ENCODE data around the gene SLC35F3. TPM values are rescaled to one million over a fixed set of nuclear protein-coding genes. Genes with fewer than 3 reads are reported as not detected.

Gene SLC35F3
- total and polyA plus RNA-seq, 9 of the 15 experiments (the other 6 are each of a cell fraction or from before 2014, with no cell fraction given) = 0.04 to 0.07 (median 0.04) TPM; not detected in 6

DNA sequence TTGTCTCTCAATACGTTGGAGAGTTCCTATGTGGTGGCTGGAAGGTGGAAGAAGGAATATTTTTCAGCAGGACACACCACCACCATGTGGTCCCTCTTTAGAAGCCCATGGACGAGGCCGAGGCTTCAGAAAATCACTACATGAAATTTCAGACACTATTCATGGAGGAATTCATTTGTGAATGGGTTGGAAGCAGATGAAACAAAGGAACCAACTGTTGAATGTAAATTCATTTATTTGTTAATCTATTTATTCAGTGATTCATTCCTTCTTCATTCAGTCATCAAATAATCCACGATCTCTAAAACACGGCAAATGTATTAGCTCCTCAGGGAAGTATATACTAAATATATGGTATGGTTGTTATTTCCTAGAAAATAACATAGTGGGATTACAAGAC is 12.2 kb downstream of the SLC35F3 start:
- Histone ChIP-seq H2AFZ (ENCODE audit: low read depth, low read length) (no peak overlapping the region), H4K20me1 (replicated peaks; ENCODE audit: control insufficient read depth, insufficient read depth, low read length) (no peaks in the 10 kb centered on the region), H3K4me3 (no peak overlapping the region), H3K4me2 (ENCODE audit: insufficient read depth, low read length) (no peak overlapping the region), H3K27me3 (ENCODE audit: control insufficient read depth in 2 of 2, insufficient read depth in 2 of 2, low read length in 2 of 2) (peaks cover 0 to 8% of the 10 kb centered on the region in 2 experiments; a peak in 2 of 5 replicates), H3K9ac (ENCODE audit: insufficient read depth in 1 of 2, low read depth in 2 of 2, low read length in 2 of 2) (no peak overlapping the region), H3K9me3 (replicated peaks; ENCODE audit: control insufficient read depth, insufficient read depth, low read depth, low read length) (no peaks in the 10 kb centered on the region), H3K36me3 (ENCODE audit: control insufficient read depth, insufficient read depth, low read length) (no peaks in the 10 kb centered on the region), H3K79me2 (ENCODE audit: control insufficient read depth, insufficient read depth, low read length) (no peaks in the 10 kb centered on the region), H3K4me1 (replicated peaks in 1 of 2; ENCODE audit: control insufficient read depth in 2 of 2, insufficient read depth in 2 of 2, low read length in 2 of 2) (no peaks in the 10 kb centered on the region), H3K9me1 (ENCODE audit: control insufficient read depth, insufficient read depth, low read length) (no peaks in the 10 kb centered on the region), H3K27ac (ENCODE audit: extremely low read depth, low read depth, low read length) (no peak overlapping the region)
- in situ Hi-C loops (cut with MboI) = no loop called here
- DNase-seq (ENCODE audit: extremely low read depth in 1 of 4, low spot score in 3 of 4) = no peak
- WGBS (ENCODE audit: insufficient coverage, low coverage, missing lambda C conversion rate) = 1% methylated on average over 5 of the region's 5 CpGs
- POLR2A ChIA-PET = interaction anchor here (0.6 kb wide), 1 partner anchor 140 kb away, joined by 3 read pairs; no protein-coding TSS in a partner anchor
- FAIRE-seq = no peak
- no TSS peak for BruUV-seq (replicated peaks)
- CTCF ChIA-PET (ENCODE audit: low intra/inter-chr PET ratio) = no interaction called here
- ATAC-seq = no peak
- intact Hi-C loops (cut with micrococcal nuclease) = no loop called here
- TF ChIP-seq ZNF431 (CRISPR knock-in tag; IDR thresholded peaks at IDR 0.05) = no peak
- TF ChIP-seq ARHGAP35 (IDR thresholded peaks at IDR 0.05; ENCODE audit: partially characterized antibody) = no peak
- no peak for TF ChIP-seq NCOA1 (IDR thresholded peaks at IDR 0.05; ENCODE audit: low read depth)
- TF ChIP-seq, protein P1, sequence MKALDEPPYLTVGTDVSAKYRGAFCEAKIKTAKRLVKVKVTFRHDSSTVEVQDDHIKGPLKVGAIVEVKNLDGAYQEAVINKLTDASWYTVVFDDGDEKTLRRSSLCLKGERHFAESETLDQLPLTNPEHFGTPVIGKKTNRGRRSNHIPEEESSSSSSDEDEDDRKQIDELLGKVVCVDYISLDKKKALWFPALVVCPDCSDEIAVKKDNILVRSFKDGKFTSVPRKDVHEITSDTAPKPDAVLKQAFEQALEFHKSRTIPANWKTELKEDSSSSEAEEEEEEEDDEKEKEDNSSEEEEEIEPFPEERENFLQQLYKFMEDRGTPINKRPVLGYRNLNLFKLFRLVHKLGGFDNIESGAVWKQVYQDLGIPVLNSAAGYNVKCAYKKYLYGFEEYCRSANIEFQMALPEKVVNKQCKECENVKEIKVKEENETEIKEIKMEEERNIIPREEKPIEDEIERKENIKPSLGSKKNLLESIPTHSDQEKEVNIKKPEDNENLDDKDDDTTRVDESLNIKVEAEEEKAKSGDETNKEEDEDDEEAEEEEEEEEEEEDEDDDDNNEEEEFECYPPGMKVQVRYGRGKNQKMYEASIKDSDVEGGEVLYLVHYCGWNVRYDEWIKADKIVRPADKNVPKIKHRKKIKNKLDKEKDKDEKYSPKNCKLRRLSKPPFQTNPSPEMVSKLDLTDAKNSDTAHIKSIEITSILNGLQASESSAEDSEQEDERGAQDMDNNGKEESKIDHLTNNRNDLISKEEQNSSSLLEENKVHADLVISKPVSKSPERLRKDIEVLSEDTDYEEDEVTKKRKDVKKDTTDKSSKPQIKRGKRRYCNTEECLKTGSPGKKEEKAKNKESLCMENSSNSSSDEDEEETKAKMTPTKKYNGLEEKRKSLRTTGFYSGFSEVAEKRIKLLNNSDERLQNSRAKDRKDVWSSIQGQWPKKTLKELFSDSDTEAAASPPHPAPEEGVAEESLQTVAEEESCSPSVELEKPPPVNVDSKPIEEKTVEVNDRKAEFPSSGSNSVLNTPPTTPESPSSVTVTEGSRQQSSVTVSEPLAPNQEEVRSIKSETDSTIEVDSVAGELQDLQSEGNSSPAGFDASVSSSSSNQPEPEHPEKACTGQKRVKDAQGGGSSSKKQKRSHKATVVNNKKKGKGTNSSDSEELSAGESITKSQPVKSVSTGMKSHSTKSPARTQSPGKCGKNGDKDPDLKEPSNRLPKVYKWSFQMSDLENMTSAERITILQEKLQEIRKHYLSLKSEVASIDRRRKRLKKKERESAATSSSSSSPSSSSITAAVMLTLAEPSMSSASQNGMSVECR (CRISPR knock-in tag; IDR thresholded peaks at IDR 0.05) = no peak
- no peak for TF ChIP-seq TGIF2 (CRISPR knock-in tag; IDR thresholded peaks at IDR 0.05)
- no peak for TF ChIP-seq HLTF (IDR thresholded peaks at IDR 0.05)
- no peak for TF ChIP-seq RCOR1 (IDR thresholded peaks at IDR 0.05; ENCODE audit: borderline replicate concordance in 1 of 2, low read depth in 2 of 2, low read length in 2 of 2)
- TF ChIP-seq, protein P2, sequence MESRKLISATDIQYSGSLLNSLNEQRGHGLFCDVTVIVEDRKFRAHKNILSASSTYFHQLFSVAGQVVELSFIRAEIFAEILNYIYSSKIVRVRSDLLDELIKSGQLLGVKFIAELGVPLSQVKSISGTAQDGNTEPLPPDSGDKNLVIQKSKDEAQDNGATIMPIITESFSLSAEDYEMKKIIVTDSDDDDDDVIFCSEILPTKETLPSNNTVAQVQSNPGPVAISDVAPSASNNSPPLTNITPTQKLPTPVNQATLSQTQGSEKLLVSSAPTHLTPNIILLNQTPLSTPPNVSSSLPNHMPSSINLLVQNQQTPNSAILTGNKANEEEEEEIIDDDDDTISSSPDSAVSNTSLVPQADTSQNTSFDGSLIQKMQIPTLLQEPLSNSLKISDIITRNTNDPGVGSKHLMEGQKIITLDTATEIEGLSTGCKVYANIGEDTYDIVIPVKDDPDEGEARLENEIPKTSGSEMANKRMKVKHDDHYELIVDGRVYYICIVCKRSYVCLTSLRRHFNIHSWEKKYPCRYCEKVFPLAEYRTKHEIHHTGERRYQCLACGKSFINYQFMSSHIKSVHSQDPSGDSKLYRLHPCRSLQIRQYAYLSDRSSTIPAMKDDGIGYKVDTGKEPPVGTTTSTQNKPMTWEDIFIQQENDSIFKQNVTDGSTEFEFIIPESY (CRISPR knock-in tag; IDR thresholded peaks at IDR 0.05) = no peak
- TF ChIP-seq ZNF165 (CRISPR knock-in tag; IDR thresholded peaks at IDR 0.05; ENCODE audit: borderline replicate concordance) = no peak
- TF ChIP-seq, protein P3, sequence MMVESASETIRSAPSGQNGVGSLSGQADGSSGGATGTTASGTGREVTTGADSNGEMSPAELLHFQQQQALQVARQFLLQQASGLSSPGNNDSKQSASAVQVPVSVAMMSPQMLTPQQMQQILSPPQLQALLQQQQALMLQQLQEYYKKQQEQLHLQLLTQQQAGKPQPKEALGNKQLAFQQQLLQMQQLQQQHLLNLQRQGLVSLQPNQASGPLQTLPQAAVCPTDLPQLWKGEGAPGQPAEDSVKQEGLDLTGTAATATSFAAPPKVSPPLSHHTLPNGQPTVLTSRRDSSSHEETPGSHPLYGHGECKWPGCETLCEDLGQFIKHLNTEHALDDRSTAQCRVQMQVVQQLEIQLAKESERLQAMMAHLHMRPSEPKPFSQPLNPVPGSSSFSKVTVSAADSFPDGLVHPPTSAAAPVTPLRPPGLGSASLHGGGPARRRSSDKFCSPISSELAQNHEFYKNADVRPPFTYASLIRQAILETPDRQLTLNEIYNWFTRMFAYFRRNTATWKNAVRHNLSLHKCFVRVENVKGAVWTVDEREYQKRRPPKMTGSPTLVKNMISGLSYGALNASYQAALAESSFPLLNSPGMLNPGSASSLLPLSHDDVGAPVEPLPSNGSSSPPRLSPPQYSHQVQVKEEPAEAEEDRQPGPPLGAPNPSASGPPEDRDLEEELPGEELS (CRISPR knock-in tag; IDR thresholded peaks at IDR 0.05; ENCODE audit: borderline replicate concordance) = no peak

Measured in K562 (cell line).